ENCODE results near the gene PIGA. TPM values are rescaled to one million over a fixed set of nuclear protein-coding genes. Genes with fewer than 3 reads are reported as not detected.
"Not testable (repeated sequence)": the region's sequence is repeated elsewhere in the genome, so short reads cannot be mapped to it uniquely, and the experiment has no call there.

The PIGA gene
- total RNA-seq, 1 experiment from 2014 or later, result 3.9 TPM

GRCh38 chrX:15334561-15334960, 762 bp downstream of the PIGA start:
- H3K36me3 ChIP-seq, result no peaks in the 10 kb centered on the region
- peak overlapping the region; percentile 92 for H3K4me3 ChIP-seq
- H3K9me3 ChIP-seq, result no peaks in the 10 kb centered on the region
- no peaks in the 10 kb centered on the region for H3K27me3 ChIP-seq
- peak; percentile 2 for DNase-seq

GRCh38 chrX:15328821-15329220, 6.5 kb downstream of the PIGA start:
- DNase-seq, result no peak
- no peaks in the 10 kb centered on the region for H3K9me3 ChIP-seq
- H3K36me3 ChIP-seq, result no peaks in the 10 kb centered on the region

GRCh38 chrX:15328131-15328530, 7.2 kb downstream of the PIGA start:
- DNase-seq, result no peak
- no peaks in the 10 kb centered on the region for H3K27me3 ChIP-seq
- no peaks in the 10 kb centered on the region for H3K9me3 ChIP-seq
- no peaks in the 10 kb centered on the region for H3K36me3 ChIP-seq
- no peak overlapping the region for H3K4me3 ChIP-seq

More at GRCh38 chrX:15328821-15329220, 6.5 kb downstream of the PIGA start:
- no peaks in the 10 kb centered on the region for H3K27me3 ChIP-seq
- no peak overlapping the region for H3K4me3 ChIP-seq

GRCh38 chrX:15322472-15322871, 12.9 kb downstream of the PIGA start:
- DNase-seq, result no peak
- Histone ChIP-seq H3K36me3 (no peaks in the 10 kb centered on the region), H3K9me3 (no peaks in the 10 kb centered on the region), H3K27me3 (no peaks in the 10 kb centered on the region), H3K4me3 (no peak overlapping the region)

GRCh38 chrX:15322072-15322471, 13.3 kb downstream of the PIGA start:
- H3K36me3 ChIP-seq, result no peaks in the 10 kb centered on the region
- no peaks in the 10 kb centered on the region for H3K9me3 ChIP-seq
- DNase-seq, result no peak
- no peaks in the 10 kb centered on the region for H3K27me3 ChIP-seq
- no peak overlapping the region for H3K4me3 ChIP-seq

GRCh38 chrX:15321447-15321846, 13.9 kb downstream of the PIGA start:
- Histone ChIP-seq H3K4me3 (no peak overlapping the region), H3K27me3 (no peaks in the 10 kb centered on the region), H3K9me3 (no peaks in the 10 kb centered on the region), H3K36me3 (no peaks in the 10 kb centered on the region)
- no peak for DNase-seq

- no peaks in the 10 kb centered on the region for H3K36me3 ChIP-seq
- no peak overlapping the region for H3K4me3 ChIP-seq
- H3K27me3 ChIP-seq, result no peaks in the 10 kb centered on the region
- DNase-seq, result no peak
- H3K9me3 ChIP-seq, result no peaks in the 10 kb centered on the region
Observed at GRCh38 chrX:15320297-15320696, 15.0 kb downstream of the PIGA start.

- Histone ChIP-seq H3K9me3 (no peaks in the 10 kb centered on the region), H3K27me3 (no peaks in the 10 kb centered on the region), H3K36me3 (no peaks in the 10 kb centered on the region), H3K4me3 (no peak overlapping the region)
- no peak for DNase-seq
Observed at GRCh38 chrX:15319075-15319474, 16.2 kb downstream of the PIGA start.

GRCh38 chrX:15315509-15315908, 19.8 kb downstream of the PIGA start, which contains the start of gene ASB11:
Gene ASB11, minus strand, starts transcription at chrX:15315640. Its CDS starts 35 bp downstream, at chrX:15315605.
- no peaks in the 10 kb centered on the region for H3K27me3 ChIP-seq

GRCh38 chrX:15314472-15314871, 20.9 kb downstream of the PIGA start:
- Histone ChIP-seq H3K27me3 (no peaks in the 10 kb centered on the region), H3K4me3 (no peak overlapping the region), H3K9me3 (no peaks in the 10 kb centered on the region), H3K36me3 (no peaks in the 10 kb centered on the region)
- DNase-seq, result no peak

More at GRCh38 chrX:15315509-15315908, 19.8 kb downstream of the PIGA start, which contains the start of gene ASB11:
- no peaks in the 10 kb centered on the region for H3K36me3 ChIP-seq
- no peak for DNase-seq
- no peak within 1 kb of the TSS for H3K4me3 ChIP-seq
- H3K9me3 ChIP-seq, result no peaks in the 10 kb centered on the region

- H3K4me3 ChIP-seq, result no peak overlapping the region
- no peaks in the 10 kb centered on the region for H3K27me3 ChIP-seq
- DNase-seq, result no peak
- H3K9me3 ChIP-seq, result no peaks in the 10 kb centered on the region
- no peaks in the 10 kb centered on the region for H3K36me3 ChIP-seq
Observed at GRCh38 chrX:15311119-15311518, 24.2 kb downstream of the PIGA start.

GRCh38 chrX:15310117-15310516, 25.2 kb downstream of the PIGA start:
- H3K9me3 ChIP-seq, result no peaks in the 10 kb centered on the region
- no peak for DNase-seq

GRCh38 chrX:15305899-15306298, 29.4 kb downstream of the PIGA start:
- not testable (repeated sequence) for H3K4me3 ChIP-seq, H3K36me3 ChIP-seq, H3K27me3 ChIP-seq, H3K9me3 ChIP-seq, DNase-seq

More at GRCh38 chrX:15310117-15310516, 25.2 kb downstream of the PIGA start:
- H3K4me3 ChIP-seq, result no peak overlapping the region
- H3K27me3 ChIP-seq, result no peaks in the 10 kb centered on the region
- H3K36me3 ChIP-seq, result no peaks in the 10 kb centered on the region

- no peak for DNase-seq
- no peak overlapping the region for H3K4me3 ChIP-seq
- H3K9me3 ChIP-seq, result no peaks in the 10 kb centered on the region
- no peaks in the 10 kb centered on the region for H3K27me3 ChIP-seq
- no peaks in the 10 kb centered on the region for H3K36me3 ChIP-seq
Observed at GRCh38 chrX:15301924-15302323, 33.4 kb downstream of the PIGA start.

- Histone ChIP-seq H3K27me3 (no peaks in the 10 kb centered on the region), H3K4me3 (no peak overlapping the region), H3K9me3 (no peaks in the 10 kb centered on the region), H3K36me3 (no peaks in the 10 kb centered on the region)
- DNase-seq, result no peak
Observed at GRCh38 chrX:15299941-15300851, 35.1 kb downstream of the PIGA start.

GRCh38 chrX:15298780-15299179, 36.5 kb downstream of the PIGA start:
- Histone ChIP-seq H3K36me3 (no peaks in the 10 kb centered on the region), H3K9me3 (no peaks in the 10 kb centered on the region), H3K4me3 (no peak overlapping the region), H3K27me3 (no peaks in the 10 kb centered on the region)
- no peak for DNase-seq

GRCh38 chrX:15298201-15298600, 37.1 kb downstream of the PIGA start:
- Histone ChIP-seq H3K4me3 (no peak overlapping the region), H3K36me3 (no peaks in the 10 kb centered on the region), H3K27me3 (no peaks in the 10 kb centered on the region), H3K9me3 (no peaks in the 10 kb centered on the region)
- no peak for DNase-seq

- Histone ChIP-seq H3K27me3 (no peaks in the 10 kb centered on the region), H3K36me3 (no peaks in the 10 kb centered on the region), H3K9me3 (no peaks in the 10 kb centered on the region), H3K4me3 (no peak overlapping the region)
- no peak for DNase-seq
Observed at GRCh38 chrX:15293451-15293850, 41.9 kb downstream of the PIGA start.

Data from MG63 (cell line).